GM13977 (cell line): ENCODE data around the gene ARSG.

Experiments used
- DNase-seq: peaks from one replicate; pipeline ENCODE4 v3.0.0; 2012; ENCODE audit warnings: low spot score
- in situ Hi-C: fragments of 300-500 bp; cut with MboI; formaldehyde crosslinking; loops from one replicate; pipeline ENCODE4 v1.12.0; 2022; ENCODE audit warnings: low sequenced_read_pairs, low pct_unique_long_range_greater_than_20kb, mixed read lengths, inconsistent platforms; ENCODE audit not compliant: unreplicated experiment
- TF ChIP-seq, protein P1 (sequence below): IDR thresholded peaks from 2 replicates; pipeline ENCODE4 v1.5.1; 2012; ENCODE audit warnings: mild to moderate bottlenecking, control low read depth; ENCODE audit not compliant: insufficient read depth; ENCODE audit errors: extremely low read depth, missing control alignments

The ARSG gene

DNA sequence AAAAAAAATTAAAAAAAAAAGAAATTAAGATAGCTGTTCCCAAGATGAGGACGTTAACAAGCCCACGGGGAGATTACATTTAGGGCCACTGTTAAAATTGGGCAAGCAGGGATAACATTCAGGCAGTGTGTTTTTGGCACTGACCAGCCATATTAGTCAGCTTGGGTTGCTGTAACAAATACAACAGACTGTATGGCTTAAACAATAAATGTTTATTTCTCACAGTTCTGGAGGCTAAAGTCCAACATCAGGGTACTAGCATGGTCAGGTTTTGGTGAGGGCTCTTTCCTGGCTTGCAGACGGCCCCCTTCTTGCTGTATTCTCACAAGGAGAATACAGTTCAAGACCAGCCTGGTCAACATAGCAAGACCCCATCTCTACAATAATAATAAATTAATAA lies 31.3 kb downstream of the ARSG start:
- in situ Hi-C loops: no loop called here
- DNase-seq: no peak
- TF ChIP-seq, protein P1, sequence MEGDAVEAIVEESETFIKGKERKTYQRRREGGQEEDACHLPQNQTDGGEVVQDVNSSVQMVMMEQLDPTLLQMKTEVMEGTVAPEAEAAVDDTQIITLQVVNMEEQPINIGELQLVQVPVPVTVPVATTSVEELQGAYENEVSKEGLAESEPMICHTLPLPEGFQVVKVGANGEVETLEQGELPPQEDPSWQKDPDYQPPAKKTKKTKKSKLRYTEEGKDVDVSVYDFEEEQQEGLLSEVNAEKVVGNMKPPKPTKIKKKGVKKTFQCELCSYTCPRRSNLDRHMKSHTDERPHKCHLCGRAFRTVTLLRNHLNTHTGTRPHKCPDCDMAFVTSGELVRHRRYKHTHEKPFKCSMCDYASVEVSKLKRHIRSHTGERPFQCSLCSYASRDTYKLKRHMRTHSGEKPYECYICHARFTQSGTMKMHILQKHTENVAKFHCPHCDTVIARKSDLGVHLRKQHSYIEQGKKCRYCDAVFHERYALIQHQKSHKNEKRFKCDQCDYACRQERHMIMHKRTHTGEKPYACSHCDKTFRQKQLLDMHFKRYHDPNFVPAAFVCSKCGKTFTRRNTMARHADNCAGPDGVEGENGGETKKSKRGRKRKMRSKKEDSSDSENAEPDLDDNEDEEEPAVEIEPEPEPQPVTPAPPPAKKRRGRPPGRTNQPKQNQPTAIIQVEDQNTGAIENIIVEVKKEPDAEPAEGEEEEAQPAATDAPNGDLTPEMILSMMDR: no peak

DNA sequence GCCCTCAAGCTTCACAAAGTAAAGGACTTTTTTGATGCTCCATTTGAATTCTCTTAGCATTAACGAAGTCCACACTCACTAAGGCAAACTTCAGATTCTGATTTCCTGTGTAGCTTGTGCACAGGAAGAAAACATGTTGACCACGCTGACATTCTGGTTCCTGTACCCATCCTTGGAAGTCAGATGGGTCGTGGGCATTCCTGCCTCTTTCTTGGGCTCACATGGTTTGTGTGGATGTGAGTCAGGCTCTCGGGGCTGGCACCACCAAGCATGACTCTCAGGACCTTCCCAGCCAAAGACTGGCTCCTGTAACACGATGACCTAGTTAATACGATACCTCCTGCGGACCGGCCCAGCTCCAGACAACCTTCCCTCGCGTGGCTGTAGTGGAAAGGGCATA lies 32.8 kb downstream of the ARSG start:
- DNase-seq: no peak
- in situ Hi-C loops: no loop called here
- TF ChIP-seq, protein P1: no peak

DNA sequence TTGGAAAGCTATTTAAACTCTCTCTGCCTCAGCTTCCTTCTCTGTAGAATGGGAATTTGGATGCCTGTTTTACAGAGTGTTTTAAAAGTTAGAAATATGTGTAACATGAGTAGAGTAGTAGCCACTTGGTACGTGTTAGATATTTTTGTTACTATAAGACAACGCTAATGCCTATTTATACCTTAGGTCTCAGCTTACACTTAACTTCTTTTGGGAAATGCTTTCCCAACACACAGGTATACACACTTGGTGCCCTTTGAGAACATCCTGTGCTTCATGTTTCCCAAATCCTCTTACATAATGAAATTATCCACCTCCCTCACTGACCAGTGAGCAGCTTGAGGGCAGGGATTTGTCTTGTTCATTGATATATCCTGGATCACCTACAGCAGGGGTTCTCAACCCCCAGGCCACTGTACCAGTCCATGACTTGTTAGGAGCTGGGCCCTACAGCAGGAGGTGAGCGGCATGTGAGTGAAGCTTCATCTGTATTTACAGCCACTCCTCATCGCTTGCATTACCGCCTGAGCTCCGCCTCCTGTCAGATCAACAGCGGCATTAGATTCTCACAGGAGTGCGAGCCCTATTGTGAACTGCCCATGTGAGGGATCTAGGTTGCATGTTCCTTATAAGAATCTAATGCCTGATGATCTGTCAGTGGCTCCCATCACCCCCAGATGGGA lies 33.5 kb downstream of the ARSG start:
- DNase-seq: no peak
- TF ChIP-seq, protein P1: no peak
- in situ Hi-C loops: no loop called here

DNA sequence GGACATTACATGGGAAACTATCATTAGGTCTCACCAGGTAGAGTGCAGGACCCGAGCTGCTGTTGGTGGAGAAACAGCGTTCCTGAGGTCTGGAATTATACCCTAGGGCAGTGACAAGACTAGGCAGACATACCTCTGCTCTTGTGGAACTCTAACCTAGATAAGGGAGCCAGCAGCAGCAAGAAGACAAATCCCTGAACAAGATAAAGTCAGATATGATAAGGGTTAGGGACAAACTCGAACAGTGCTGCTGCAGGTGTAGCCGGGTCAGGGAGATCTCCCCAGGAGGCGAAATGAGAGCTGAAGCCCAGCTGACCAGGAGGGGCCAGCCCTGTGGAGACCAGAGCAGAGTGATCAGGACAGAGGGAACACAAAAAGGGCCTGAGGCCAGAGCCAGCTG lies 34.7 kb downstream of the ARSG start:
- in situ Hi-C loops: no loop called here
- DNase-seq: no peak
- TF ChIP-seq, protein P1: no peak

DNA sequence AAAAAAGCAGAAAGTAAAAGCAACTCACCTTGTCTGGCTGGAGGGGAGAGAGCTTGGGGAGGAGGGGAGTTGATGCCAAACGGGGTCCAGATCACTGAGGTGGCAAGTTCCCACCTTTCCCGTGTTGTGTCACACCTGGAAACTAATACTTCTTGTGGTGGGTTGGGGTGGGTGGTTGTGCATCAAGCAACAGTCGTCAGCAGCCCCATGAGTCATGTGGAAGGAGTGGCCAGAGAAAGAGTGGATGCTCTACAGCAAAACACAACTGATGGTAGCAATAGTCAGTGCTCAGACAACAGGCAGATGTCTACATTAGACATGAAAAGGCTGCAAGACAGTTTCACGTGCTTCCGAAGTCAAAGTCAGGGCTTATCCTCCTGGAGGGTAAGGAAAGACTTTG lies 35.4 kb downstream of the ARSG start:
- TF ChIP-seq, protein P1: no peak
- no peak for DNase-seq
- in situ Hi-C loops: no loop called here

DNA sequence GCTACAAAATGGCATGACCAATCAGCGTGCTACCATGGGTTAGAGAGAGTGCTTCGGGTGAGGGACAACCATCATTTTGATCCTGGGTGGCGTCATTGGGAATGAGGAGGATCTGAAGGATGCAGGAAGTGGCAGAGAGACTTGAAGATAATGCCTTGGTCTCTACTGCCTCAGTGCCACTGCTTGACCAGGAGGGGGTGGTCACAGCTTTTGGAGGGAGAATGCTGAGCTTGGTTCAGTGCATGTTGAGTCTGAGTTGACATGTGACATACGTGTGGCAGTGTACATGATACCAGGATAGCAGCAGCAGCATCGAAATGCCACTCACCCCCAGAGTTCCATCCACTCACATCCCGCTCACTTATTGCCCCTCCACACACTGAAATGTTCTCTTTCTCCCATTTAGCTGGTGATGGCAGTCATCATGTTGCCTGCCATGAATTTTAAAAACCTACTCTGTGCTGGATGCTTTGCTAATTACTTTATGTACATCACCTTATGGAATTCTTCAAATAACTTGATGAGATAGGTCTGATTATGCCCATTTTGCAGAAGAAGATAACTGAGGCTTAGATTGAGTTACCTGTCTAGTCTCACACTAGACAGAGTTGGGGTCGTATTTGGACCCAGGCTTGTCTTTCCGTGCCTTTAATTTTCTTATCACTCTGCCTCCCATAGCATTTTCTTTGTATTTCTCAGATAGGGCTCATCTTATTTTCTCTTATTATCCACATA lies 36.7 kb downstream of the ARSG start:
- TF ChIP-seq, protein P1: no peak
- in situ Hi-C loops: no loop called here
- no peak for DNase-seq
